SH-SY5Y (cell line): ENCODE data around the gene KLHDC9.

ENCODE experiments used
- GATA2 ChIP-seq: IDR thresholded peaks from 2 replicates; pipeline ENCODE4 v1.6.1; 2011; ENCODE audit warnings: mild to moderate bottlenecking, low read depth, low read length
- GATA3 ChIP-seq: IDR thresholded peaks from 2 replicates; pipeline ENCODE4 v1.6.1; 2011; ENCODE audit warnings: low read depth, mild to moderate bottlenecking, low read length, moderate library complexity

Gene KLHDC9

GRCh38 chr1:161072751-161073449, 25.3 kb upstream of the KLHDC9 start:
- TF ChIP-seq GATA2 (no peak), GATA3 (no peak)

- TF ChIP-seq GATA2 = no peak
- no peak for TF ChIP-seq GATA3
Observed at GRCh38 chr1:161073474-161074121, 24.6 kb upstream of the KLHDC9 start.

- TF ChIP-seq GATA3 = no peak
- TF ChIP-seq GATA2 = no peak
Observed at GRCh38 chr1:161074676-161075368, 23.3 kb upstream of the KLHDC9 start.

- no peak for TF ChIP-seq GATA3
- no peak for TF ChIP-seq GATA2
Observed at GRCh38 chr1:161076410-161076809, 21.8 kb upstream of the KLHDC9 start.

GRCh38 chr1:161077426-161077825, 20.7 kb upstream of the KLHDC9 start:
- TF ChIP-seq GATA3 = no peak
- TF ChIP-seq GATA2 = no peak

GRCh38 chr1:161079436-161080110, 18.6 kb upstream of the KLHDC9 start:
- no peak for TF ChIP-seq GATA3

GRCh38 chr1:161080441-161081405, 17.4 kb upstream of the KLHDC9 start:
- no peak for TF ChIP-seq GATA2

- TF ChIP-seq GATA3 (no peak), GATA2 (no peak)
Observed at GRCh38 chr1:161081519-161081918, 16.6 kb upstream of the KLHDC9 start.

GRCh38 chr1:161082483-161082882, 15.7 kb upstream of the KLHDC9 start:
- no peak for TF ChIP-seq GATA2
- no peak for TF ChIP-seq GATA3

GRCh38 chr1:161082996-161083747, 15.0 kb upstream of the KLHDC9 start:
- TF ChIP-seq GATA2 = no peak
- no peak for TF ChIP-seq GATA3

- no peak for TF ChIP-seq GATA2
- TF ChIP-seq GATA3 = no peak
Observed at GRCh38 chr1:161083748-161084596, 14.2 kb upstream of the KLHDC9 start.

GRCh38 chr1:161084597-161084988, 13.6 kb upstream of the KLHDC9 start:
- TF ChIP-seq GATA3 (no peak), GATA2 (no peak)

- TF ChIP-seq GATA2 = no peak
- no peak for TF ChIP-seq GATA3
Observed at GRCh38 chr1:161085165-161085564, 13.0 kb upstream of the KLHDC9 start.

GRCh38 chr1:161086457-161086856, 11.7 kb upstream of the KLHDC9 start:
- TF ChIP-seq GATA2 (no peak), GATA3 (no peak)
